ENCODE measurements around the gene MEGF11.

DNA sequence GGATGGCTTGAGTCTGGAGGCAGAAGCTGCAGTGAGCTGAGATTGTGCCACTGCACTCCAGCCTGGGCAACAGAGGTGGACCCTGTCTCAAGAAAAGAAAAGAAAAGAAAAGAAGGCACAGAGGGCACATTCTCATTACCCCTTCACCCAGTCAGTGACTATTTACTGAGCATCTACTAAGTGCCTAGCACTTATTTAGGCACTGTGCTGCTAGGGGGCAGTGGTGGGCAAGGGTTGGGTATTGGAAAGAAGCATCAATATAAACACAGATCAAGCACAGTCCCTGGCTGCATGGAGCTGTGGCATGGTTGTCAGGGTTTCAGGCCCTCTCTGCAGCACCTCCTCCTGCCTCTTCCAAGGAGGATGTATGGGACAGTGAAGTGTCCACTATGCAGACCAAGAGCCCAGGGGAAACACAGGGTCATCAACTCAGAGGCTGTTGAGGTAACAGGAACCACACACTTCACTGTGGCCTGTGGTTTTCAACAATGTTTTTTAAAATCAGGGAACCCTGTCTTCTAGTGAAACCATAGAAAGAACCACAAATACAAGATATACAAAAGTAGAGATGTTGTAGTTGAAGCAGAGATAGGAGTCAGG, 245.8 kb downstream of the MEGF11 start:
- TF ChIP-seq, protein P1, sequence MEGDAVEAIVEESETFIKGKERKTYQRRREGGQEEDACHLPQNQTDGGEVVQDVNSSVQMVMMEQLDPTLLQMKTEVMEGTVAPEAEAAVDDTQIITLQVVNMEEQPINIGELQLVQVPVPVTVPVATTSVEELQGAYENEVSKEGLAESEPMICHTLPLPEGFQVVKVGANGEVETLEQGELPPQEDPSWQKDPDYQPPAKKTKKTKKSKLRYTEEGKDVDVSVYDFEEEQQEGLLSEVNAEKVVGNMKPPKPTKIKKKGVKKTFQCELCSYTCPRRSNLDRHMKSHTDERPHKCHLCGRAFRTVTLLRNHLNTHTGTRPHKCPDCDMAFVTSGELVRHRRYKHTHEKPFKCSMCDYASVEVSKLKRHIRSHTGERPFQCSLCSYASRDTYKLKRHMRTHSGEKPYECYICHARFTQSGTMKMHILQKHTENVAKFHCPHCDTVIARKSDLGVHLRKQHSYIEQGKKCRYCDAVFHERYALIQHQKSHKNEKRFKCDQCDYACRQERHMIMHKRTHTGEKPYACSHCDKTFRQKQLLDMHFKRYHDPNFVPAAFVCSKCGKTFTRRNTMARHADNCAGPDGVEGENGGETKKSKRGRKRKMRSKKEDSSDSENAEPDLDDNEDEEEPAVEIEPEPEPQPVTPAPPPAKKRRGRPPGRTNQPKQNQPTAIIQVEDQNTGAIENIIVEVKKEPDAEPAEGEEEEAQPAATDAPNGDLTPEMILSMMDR (IDR thresholded peaks at IDR 0.05), result no peak
- TF ChIP-seq POLR2A (IDR thresholded peaks at IDR 0.05), result no peak
